Cardiac fibroblast (primary cell): Measurements from ENCODE around the gene TRAF3.

Experiments
- DNase-seq, 2 donors: peaks; one replicate each; pipeline versions ENCODE4 v3.0.0 to v3.0.0-alpha.2; 2010; ENCODE audit warnings: low read depth in 2 of 2
- H3K4me3 ChIP-seq, 2 donors: replicated peaks in 1 of 2; 1 replicate in 1 of 2; 2 replicates in 1 of 2; pipeline ENCODE4 v1.5.1; 2011; ENCODE audit warnings: low read depth in 2 of 2, low read length in 2 of 2, mild to moderate bottlenecking in 2 of 2, moderate library complexity in 1 of 2
- TF ChIP-seq, protein P1 (sequence below): IDR thresholded peaks from one replicate; pipeline ENCODE4 v1.5.1; 2011; ENCODE audit warnings: low read depth, mild to moderate bottlenecking, low read length, inconsistent platforms

Gene TRAF3

DNA sequence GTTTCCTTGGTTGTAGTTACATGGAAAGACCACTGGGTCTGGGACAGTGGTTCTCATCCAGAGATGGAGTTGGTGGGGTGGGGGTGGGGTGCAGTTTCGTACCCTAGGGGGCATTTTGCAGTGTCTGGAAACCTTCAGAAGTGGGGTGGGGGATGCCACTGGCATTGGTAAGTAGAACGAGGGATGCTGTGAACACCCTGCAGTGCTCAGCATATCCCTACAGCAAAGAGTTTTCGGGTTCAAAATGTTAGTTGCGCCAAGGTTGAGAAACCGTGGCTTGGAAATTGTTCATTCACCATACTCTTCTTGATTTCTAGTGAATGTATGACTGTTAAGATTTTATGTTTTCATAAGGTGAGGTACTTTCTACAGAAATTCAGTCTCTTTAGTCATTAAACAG lies 28.7 kb downstream of the TRAF3 start:
- H3K4me3 ChIP-seq = no peak overlapping the region
- TF ChIP-seq, protein P1, sequence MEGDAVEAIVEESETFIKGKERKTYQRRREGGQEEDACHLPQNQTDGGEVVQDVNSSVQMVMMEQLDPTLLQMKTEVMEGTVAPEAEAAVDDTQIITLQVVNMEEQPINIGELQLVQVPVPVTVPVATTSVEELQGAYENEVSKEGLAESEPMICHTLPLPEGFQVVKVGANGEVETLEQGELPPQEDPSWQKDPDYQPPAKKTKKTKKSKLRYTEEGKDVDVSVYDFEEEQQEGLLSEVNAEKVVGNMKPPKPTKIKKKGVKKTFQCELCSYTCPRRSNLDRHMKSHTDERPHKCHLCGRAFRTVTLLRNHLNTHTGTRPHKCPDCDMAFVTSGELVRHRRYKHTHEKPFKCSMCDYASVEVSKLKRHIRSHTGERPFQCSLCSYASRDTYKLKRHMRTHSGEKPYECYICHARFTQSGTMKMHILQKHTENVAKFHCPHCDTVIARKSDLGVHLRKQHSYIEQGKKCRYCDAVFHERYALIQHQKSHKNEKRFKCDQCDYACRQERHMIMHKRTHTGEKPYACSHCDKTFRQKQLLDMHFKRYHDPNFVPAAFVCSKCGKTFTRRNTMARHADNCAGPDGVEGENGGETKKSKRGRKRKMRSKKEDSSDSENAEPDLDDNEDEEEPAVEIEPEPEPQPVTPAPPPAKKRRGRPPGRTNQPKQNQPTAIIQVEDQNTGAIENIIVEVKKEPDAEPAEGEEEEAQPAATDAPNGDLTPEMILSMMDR = peak; percentile 15
- DNase-seq = no peak

DNA sequence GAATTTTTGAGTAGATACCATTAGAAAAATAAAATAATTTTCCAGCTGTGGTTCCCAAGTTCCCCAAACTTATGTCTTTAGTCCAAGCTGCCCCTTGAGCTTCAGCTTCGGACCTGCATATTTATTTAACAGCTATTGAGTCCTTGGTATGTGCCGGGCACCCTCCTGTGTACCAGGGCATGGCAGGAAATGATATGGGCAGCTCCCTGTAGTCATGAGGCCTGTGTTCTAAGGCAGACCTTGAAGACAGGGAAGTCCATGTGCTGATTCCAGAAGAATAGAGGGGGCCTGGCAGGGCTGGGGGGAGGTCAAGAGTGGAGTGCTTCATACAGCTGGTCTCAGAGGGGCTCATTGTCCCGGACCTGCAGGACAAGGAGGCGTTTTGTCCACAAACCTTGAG lies 29.2 kb downstream of the TRAF3 start:
- TF ChIP-seq, protein P1 = no peak
- no peak overlapping the region for H3K4me3 ChIP-seq
- DNase-seq = no peak

DNA sequence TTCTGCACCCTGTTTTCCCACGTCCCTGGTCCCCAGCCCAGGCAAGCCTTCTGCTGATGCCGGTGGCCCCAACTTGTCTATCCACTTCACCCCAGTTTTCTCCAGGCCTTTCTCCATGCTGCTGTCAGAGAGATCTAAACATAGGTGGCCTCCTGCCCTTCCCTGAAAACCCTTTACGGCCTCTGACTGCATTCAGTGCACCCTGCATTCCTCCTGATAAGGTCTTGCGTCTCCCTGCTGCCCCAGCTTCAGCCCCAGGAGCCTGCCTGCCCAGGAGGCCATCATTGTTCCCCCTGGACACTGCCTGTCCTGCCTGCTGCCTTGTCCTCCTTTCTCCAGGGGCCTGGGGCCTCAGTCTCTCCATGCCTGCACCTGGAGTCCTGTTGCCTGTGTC lies 29.8 kb downstream of the TRAF3 start:
- DNase-seq = no peak
- no peak overlapping the region for H3K4me3 ChIP-seq
- TF ChIP-seq, protein P1 = no peak

DNA sequence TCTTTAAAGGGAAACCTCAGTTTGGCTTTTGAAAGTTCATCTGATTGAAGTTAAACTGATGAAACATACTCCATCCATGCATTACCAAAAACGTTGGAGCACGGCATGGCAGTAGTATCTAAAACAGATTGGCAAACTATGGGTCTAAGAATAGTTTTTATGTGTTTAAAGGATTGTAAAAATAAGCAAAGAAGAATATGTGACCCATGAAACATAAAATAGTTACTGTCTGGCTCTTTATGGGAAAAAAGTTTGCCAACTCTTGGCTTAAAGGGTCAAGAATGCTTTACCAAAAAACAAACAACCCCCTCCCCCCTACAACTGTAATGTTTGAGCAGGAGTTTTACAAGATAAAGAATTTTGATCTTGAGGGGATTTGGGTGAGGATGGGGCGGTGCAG lies 32.6 kb downstream of the TRAF3 start:
- no peak for DNase-seq

DNA sequence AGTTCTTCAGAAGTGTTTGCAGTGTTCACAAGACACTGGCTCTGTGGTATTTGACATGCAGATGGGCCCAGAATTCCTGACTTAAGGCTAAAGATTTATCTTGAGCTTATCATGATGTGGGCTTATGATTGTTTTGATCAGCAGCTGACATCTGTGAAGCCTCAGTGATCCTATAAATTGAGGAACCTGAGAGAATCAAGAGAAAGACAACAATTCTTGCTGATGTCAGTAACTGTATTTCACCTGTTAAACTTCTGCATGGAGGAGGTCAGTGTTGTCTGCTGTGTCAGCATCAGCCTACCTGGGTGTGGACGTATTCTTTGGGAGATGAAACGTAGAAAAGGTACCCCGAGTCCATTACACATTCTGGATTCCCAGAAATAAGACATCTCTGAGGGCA lies 33.3 kb downstream of the TRAF3 start:
- no peak for DNase-seq
- TF ChIP-seq, protein P1 = no peak
- H3K4me3 ChIP-seq = no peak overlapping the region

More for the DNA sequence above, 32.6 kb downstream of the TRAF3 start:
- H3K4me3 ChIP-seq = no peak overlapping the region
- TF ChIP-seq, protein P1 = no peak

DNA sequence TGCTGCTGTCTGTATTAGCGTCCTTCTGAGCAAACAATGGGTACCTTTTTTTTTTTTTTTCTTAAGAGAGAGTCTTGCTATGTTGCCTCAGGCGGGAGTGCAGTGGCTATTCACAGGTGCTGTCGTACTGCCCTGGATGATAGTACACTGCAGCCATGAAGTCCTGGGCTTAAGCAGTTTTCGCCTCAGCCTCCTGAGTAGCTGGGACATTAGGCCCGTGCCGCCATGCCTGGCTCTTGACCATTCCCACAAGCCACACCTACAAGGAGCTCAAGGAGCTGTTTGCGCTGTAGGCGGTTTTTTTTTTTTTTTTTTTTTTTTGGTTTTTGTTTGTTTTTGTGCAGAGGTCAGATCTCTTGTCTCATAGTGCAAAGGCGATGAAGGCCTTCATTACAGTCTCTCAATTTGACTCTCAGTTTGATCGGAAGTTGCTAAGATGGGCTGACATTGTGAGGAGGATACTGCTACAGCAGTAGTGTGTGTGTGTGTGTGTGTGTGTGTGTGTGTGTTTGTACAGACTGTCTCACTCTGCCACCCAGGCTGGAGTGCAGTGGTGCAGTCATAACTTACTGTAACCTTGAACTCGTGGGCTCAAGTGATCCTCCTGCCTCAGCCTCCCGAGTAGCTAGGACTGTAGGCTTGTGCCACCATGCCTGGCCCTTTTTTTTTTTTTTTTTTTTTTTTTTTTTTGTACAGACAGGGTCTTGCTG lies 34.2 kb downstream of the TRAF3 start:
- no peak overlapping the region for H3K4me3 ChIP-seq
- TF ChIP-seq, protein P1 = no peak
- DNase-seq = no peak

DNA sequence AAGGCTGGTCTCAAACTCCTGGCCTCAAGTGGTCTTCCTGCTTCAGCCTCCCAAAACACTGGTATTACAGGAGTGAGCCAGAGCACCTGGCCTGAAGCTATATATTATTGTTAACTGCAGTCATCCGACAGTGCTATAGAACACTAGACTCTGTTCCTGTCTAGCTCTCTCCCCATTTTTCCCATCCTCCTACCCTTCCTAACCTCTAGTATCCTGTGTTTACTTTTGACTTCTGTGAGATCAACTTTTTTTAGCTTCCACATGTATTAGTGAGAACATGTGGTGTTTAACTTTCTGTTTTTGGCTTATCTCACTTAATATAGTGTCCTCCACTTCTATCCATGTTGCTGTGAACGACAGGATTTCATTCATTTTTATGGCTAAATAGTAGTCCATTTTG lies 34.7 kb downstream of the TRAF3 start:
- TF ChIP-seq, protein P1 = no peak
- no peak for DNase-seq
- H3K4me3 ChIP-seq = no peak overlapping the region
